GM21528 (cell line): ENCODE results near the gene CADPS.

Experiments used
- ATAC-seq: cut with Tn5 transposase; IDR thresholded peaks from one replicate; pipeline ENCODE4 v1.9.1; 2021; ENCODE audit warnings: mild to moderate bottlenecking, moderate library complexity; ENCODE audit not compliant: unreplicated experiment, low FRiP score

CADPS gene

GRCh38 chr3:62873761-62874710 lies 1.2 kb downstream of the CADPS start:
- ATAC-seq = no peak

GRCh38 chr3:62873451-62873760 lies 1.8 kb downstream of the CADPS start:
- no peak for ATAC-seq

- no peak for ATAC-seq
Observed at GRCh38 chr3:62872318-62872717, 2.9 kb downstream of the CADPS start.

GRCh38 chr3:62870321-62870720 lies 4.9 kb downstream of the CADPS start:
- no peak for ATAC-seq

GRCh38 chr3:62863648-62864047 lies 11.6 kb downstream of the CADPS start:
- no peak for ATAC-seq

GRCh38 chr3:62859203-62859791 lies 15.9 kb downstream of the CADPS start:
- ATAC-seq = no peak

GRCh38 chr3:62845996-62846395 lies 29.2 kb downstream of the CADPS start:
- no peak for ATAC-seq

GRCh38 chr3:62843508-62843907 lies 31.7 kb downstream of the CADPS start:
- ATAC-seq = no peak

- ATAC-seq = no peak
Observed at GRCh38 chr3:62839748-62840147, 35.5 kb downstream of the CADPS start.

- no peak for ATAC-seq
Observed at GRCh38 chr3:62837145-62837787, 38.0 kb downstream of the CADPS start.

- ATAC-seq = peak; percentile 81
Observed at GRCh38 chr3:62835554-62836236, 39.5 kb downstream of the CADPS start.

- no peak for ATAC-seq
Observed at GRCh38 chr3:62833538-62833937, 41.7 kb downstream of the CADPS start.

- no peak for ATAC-seq
Observed at GRCh38 chr3:62832553-62832952, 42.7 kb downstream of the CADPS start.

GRCh38 chr3:62830727-62831322 lies 44.4 kb downstream of the CADPS start:
- no peak for ATAC-seq

- no peak for ATAC-seq
Observed at GRCh38 chr3:62827550-62827949, 47.7 kb downstream of the CADPS start.

GRCh38 chr3:62824965-62825592 lies 50.1 kb downstream of the CADPS start:
- ATAC-seq = no peak

GRCh38 chr3:62823461-62824050 lies 51.7 kb downstream of the CADPS start:
- ATAC-seq = no peak

GRCh38 chr3:62822905-62823304 lies 52.3 kb downstream of the CADPS start:
- ATAC-seq = no peak

GRCh38 chr3:62818347-62818746 lies 56.9 kb downstream of the CADPS start:
- ATAC-seq = peak; percentile 93

GRCh38 chr3:62817678-62818077 lies 57.5 kb downstream of the CADPS start:
- ATAC-seq = no peak
